CD14-positive monocyte (primary cell): ENCODE measurements around the gene KSR1. TPM values are rescaled to one million over a fixed set of nuclear protein-coding genes. Genes with fewer than 3 reads are reported as not detected.

ENCODE experiments used
- DNase-seq, 3 donors: peaks; one replicate each; pipeline ENCODE4 v3.0.0-alpha.2; 2011 to 2022
- H2AFZ ChIP-seq: 2 replicates; pipeline ENCODE4 v1.6.0; 2012; ENCODE audit warnings: mild to moderate bottlenecking, low read depth, low read length, inconsistent platforms; ENCODE audit not compliant: insufficient read depth, poor library complexity, severe bottlenecking
- H3K27ac ChIP-seq, 2 donors: 1 replicate in 1 of 2; 2 replicates in 1 of 2; pipeline ENCODE4 v1.5.1; 2012 to 2013; ENCODE audit warnings: low read length in 2 of 2, control low read depth in 1 of 2, inconsistent platforms in 1 of 2, low read depth in 1 of 2, mild to moderate bottlenecking in 1 of 2
- H3K27me3 ChIP-seq, 2 donors: one replicate each; pipeline versions ENCODE4 v1.6.0 to v1.6.1; 2011 to 2013; ENCODE audit warnings: low read length in 2 of 2; ENCODE audit not compliant: control insufficient read depth in 2 of 2, insufficient read depth in 2 of 2
- H3K36me3 ChIP-seq, 2 donors: replicated peaks in 1 of 2; 1 replicate in 1 of 2; 2 replicates in 1 of 2; pipeline versions ENCODE4 v1.5.1 to v1.6.1; 2012 to 2013; ENCODE audit warnings: low read length in 2 of 2, control low read depth in 1 of 2, inconsistent platforms in 1 of 2, mild to moderate bottlenecking in 1 of 2; ENCODE audit not compliant: insufficient read depth in 2 of 2, control insufficient read depth in 1 of 2
- H3K4me1 ChIP-seq, 2 donors: 1 replicate in 1 of 2; 2 replicates in 1 of 2; pipeline versions ENCODE4 v1.5.1 to v1.6.1; 2012 to 2013; ENCODE audit warnings: low read length in 2 of 2, control low read depth in 1 of 2, inconsistent platforms in 1 of 2, mild to moderate bottlenecking in 1 of 2, moderate library complexity in 1 of 2; ENCODE audit not compliant: insufficient read depth in 2 of 2, control insufficient read depth in 1 of 2
- H3K4me2 ChIP-seq: replicated peaks from 2 replicates; pipeline ENCODE3; 2012; ENCODE audit warnings: low read length, moderate library complexity, mild to moderate bottlenecking; ENCODE audit not compliant: poor library complexity, severe bottlenecking; ENCODE audit errors: extremely low read depth
- H3K4me3 ChIP-seq, 3 experiments: fragments of 200-600 bp in 1 of 3; sonication (generic) in 1 of 3; replicated peaks in 1 of 3; 1 replicate in 2 of 3; 2 replicates in 1 of 3; pipeline ENCODE4 v1.5.1; 2011 to 2013; ENCODE audit warnings: low read length in 3 of 3, mild to moderate bottlenecking in 3 of 3, control low read depth in 2 of 3, low read depth in 2 of 3, inconsistent platforms in 1 of 3, moderate library complexity in 1 of 3
- H3K79me2 ChIP-seq: 2 replicates; pipeline ENCODE4 v1.6.0; 2012; ENCODE audit warnings: mild to moderate bottlenecking, control low read depth, inconsistent platforms, low read length, moderate library complexity; ENCODE audit not compliant: insufficient read depth
- H3K9ac ChIP-seq: 2 replicates; pipeline ENCODE4 v1.6.0; 2017; ENCODE audit warnings: low read length, mild to moderate bottlenecking; ENCODE audit not compliant: insufficient read depth, poor library complexity, severe bottlenecking
- H3K9me3 ChIP-seq, 2 donors: replicated peaks in 1 of 2; 1 replicate in 1 of 2; 2 replicates in 1 of 2; pipeline versions ENCODE4 v1.5.1 to v1.6.1; 2012 to 2013; ENCODE audit warnings: low read length in 2 of 2, control low read depth in 1 of 2; ENCODE audit not compliant: control insufficient read depth in 1 of 2, insufficient read depth in 1 of 2
- H4K20me1 ChIP-seq: 2 replicates; pipeline ENCODE4 v1.6.0; 2012; ENCODE audit warnings: mild to moderate bottlenecking, low read length, control low read depth, moderate library complexity; ENCODE audit not compliant: insufficient read depth
- H3K27ac Mint-ChIP-seq, 7 donors: one replicate each; pipeline ENCODE4 v1.8.0; 2020; ENCODE audit warnings: mild to moderate bottlenecking in 7 of 7, mixed read lengths in 7 of 7, moderate library complexity in 6 of 7, inconsistent platforms in 2 of 7
- H3K27me3 Mint-ChIP-seq, 3 donors: one replicate each; pipeline ENCODE4 v1.8.0; 2021 to 2022; ENCODE audit warnings: low read depth in 3 of 3, mild to moderate bottlenecking in 3 of 3, mixed read lengths in 3 of 3, moderate library complexity in 3 of 3, inconsistent platforms in 1 of 3
- H3K36me3 Mint-ChIP-seq, 2 donors: one replicate each; pipeline ENCODE4 v1.8.0; 2020; ENCODE audit warnings: mixed read lengths in 2 of 2, inconsistent platforms in 1 of 2, mild to moderate bottlenecking in 1 of 2
- H3K4me1 Mint-ChIP-seq: one replicate; pipeline ENCODE4 v1.8.0; 2020; ENCODE audit warnings: mild to moderate bottlenecking, mixed read lengths
- H3K4me3 Mint-ChIP-seq, 2 donors: one replicate each; pipeline ENCODE4 v1.8.0; 2020; ENCODE audit warnings: mild to moderate bottlenecking in 2 of 2, mixed read lengths in 2 of 2, moderate library complexity in 1 of 2
- H3K9me3 Mint-ChIP-seq, 7 donors: one replicate each; pipeline ENCODE4 v1.8.0; 2020 to 2022; ENCODE audit warnings: mixed read lengths in 7 of 7, mild to moderate bottlenecking in 6 of 7, moderate library complexity in 6 of 7, inconsistent platforms in 2 of 7
- CTCF ChIP-seq: fragments of 200-600 bp; IDR thresholded peaks from one replicate; pipeline ENCODE4 v1.8.0; 2022; ENCODE audit warnings: antibody characterized with exemption, mild to moderate bottlenecking
- WGBS: methylation state at CpG from one replicate; pipeline ENCODE4 v1.1.5; 2013; ENCODE audit warnings: missing lambda C conversion rate; ENCODE audit not compliant: insufficient coverage; 5-methylcytosine and 5-hydroxymethylcytosine counted together
- intact Hi-C, 2 donors: fragments of 100-400 bp; cut with micrococcal nuclease; formaldehyde crosslinking; loops; one replicate each; pipeline versions ENCODE4 v1.15.0 to v1.15.1; 2023
- polyA plus RNA-seq, 3 donors: library from polyadenylated mRNA; depleted of rRNA in 1 of 3; unstranded in 2 of 3; stranded (reverse) in 1 of 3; fragments of 300-500 nt in 2 of 3; fragments of >200 nt in 1 of 3; fragmentation: Illumina TruSeq in 2 of 3; gene quantifications; 1 replicate in 2 of 3; 2 replicates in 1 of 3; pipeline ENCODE4 v1.2.3, GENCODE V29; 2012 to 2021

Gene KSR1
- polyA plus RNA-seq, 3 donors = 1.2 to 111 (median 4.2) TPM

- Histone ChIP-seq H3K4me1 (no peaks in the 10 kb centered on the region), H2AFZ (no peak overlapping the region), H3K4me3 (no peak overlapping the region), H3K4me2 (no peak overlapping the region), H3K9me3 (no peaks in the 10 kb centered on the region), H3K27me3 (no peaks in the 10 kb centered on the region), H3K79me2 (no peaks in the 10 kb centered on the region), H3K27ac (no peak overlapping the region), H4K20me1 (peaks cover 24% of the 10 kb centered on the region), H3K9ac (no peak overlapping the region), H3K36me3 (peaks cover 65 to 81% of the 10 kb centered on the region in 2 donors)
- Mint-ChIP-seq H3K4me1 (peaks cover 8% of the 10 kb centered on the region), H3K9me3 (no peaks in the 10 kb centered on the region), H3K36me3 (peaks cover 69 to 82% of the 10 kb centered on the region in 2 donors), H3K27me3 (peaks cover 0 to 1% (median 0%) of the 10 kb centered on the region in 3 donors), H3K27ac (peak overlapping the region in 1 of 7 donors; percentile 15), H3K4me3 (no peak overlapping the region)
- WGBS = 99% methylated on average over 5 of the region's 5 CpGs
- DNase-seq = no peak
- intact Hi-C loops = no loop called here
- TF ChIP-seq CTCF = no peak
Measured at GRCh38 chr17:27597783-27598320, 141.6 kb downstream of the KSR1 start.

- H3K27me3 ChIP-seq = no peaks in the 10 kb centered on the region
- 96% methylated on average over 16 of the region's 17 CpGs for WGBS
- Mint-ChIP-seq H3K36me3 (peaks cover 64 to 80% of the 10 kb centered on the region in 2 donors), H3K4me3 (no peak overlapping the region), H3K4me1 (peaks cover 8% of the 10 kb centered on the region), H3K27me3 (peaks cover 0 to 3% (median 0%) of the 10 kb centered on the region in 3 donors), H3K9me3 (no peaks in the 10 kb centered on the region), H3K27ac (peak overlapping the region in 2 of 7 donors; percentile 48 to 69)
- TF ChIP-seq CTCF = no peak
- H3K9me3 ChIP-seq = no peaks in the 10 kb centered on the region
- H3K27ac ChIP-seq = peak overlapping the region in 1 of 2 donors; percentile 12
- intact Hi-C loops = no loop called here
- H3K36me3 ChIP-seq = peaks cover 59 to 76% of the 10 kb centered on the region in 2 donors
- H3K4me3 ChIP-seq = no peak overlapping the region
- no peaks in the 10 kb centered on the region for H3K79me2 ChIP-seq
- DNase-seq = no peak
- no peak overlapping the region for H3K4me2 ChIP-seq
- no peaks in the 10 kb centered on the region for H3K4me1 ChIP-seq
- H3K9ac ChIP-seq = no peak overlapping the region
- H4K20me1 ChIP-seq = peaks cover 31% of the 10 kb centered on the region
- H2AFZ ChIP-seq = no peak overlapping the region
Measured at GRCh38 chr17:27598337-27599050, 142.2 kb downstream of the KSR1 start.
